D721Med (cell line): ENCODE results near the gene GRWD1.

ENCODE experiments used
- DNase-seq: peaks from one replicate; pipeline ENCODE4 v3.0.0; 2011; ENCODE audit warnings: low spot score; ENCODE audit not compliant: insufficient read length
- FAIRE-seq: peaks from 2 replicates; lab custom pipeline; 2011; peaks lifted over from hg19 to GRCh38; lab: Jason Lieb, UNC
- TF ChIP-seq, protein P1 (sequence below): IDR thresholded peaks from 2 replicates; pipeline ENCODE4 v1.5.1; 2012; ENCODE audit warnings: mild to moderate bottlenecking, control low read depth; ENCODE audit not compliant: insufficient read depth; ENCODE audit errors: missing control alignments

The GRWD1 gene

DNA sequence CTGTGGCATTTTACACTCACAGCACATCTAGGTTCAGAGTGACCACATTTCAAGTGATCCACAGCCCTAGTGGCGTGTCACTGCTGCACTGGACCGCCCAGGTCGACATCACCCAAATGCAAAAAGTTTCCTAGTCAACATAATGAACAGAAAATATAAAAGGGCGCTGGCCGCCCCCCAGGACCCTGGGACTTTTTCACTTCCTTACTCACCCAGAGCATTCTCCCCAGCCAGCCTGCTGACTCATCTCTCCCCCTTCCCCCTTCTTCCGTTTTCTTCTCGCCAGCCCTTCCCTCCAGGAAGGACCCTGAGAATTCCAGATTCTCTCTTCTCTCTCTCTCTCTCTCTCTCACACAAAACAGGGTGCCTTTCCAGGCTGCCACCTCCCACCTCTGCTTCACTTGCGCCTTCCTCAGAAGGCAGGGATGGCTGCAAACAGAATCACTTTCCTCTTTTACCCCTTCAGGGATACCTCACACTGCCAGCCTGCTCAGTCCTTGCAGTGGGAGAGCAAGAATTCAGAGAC is 21.0 kb upstream of the GRWD1 start:
- no peak for FAIRE-seq
- TF ChIP-seq, protein P1, sequence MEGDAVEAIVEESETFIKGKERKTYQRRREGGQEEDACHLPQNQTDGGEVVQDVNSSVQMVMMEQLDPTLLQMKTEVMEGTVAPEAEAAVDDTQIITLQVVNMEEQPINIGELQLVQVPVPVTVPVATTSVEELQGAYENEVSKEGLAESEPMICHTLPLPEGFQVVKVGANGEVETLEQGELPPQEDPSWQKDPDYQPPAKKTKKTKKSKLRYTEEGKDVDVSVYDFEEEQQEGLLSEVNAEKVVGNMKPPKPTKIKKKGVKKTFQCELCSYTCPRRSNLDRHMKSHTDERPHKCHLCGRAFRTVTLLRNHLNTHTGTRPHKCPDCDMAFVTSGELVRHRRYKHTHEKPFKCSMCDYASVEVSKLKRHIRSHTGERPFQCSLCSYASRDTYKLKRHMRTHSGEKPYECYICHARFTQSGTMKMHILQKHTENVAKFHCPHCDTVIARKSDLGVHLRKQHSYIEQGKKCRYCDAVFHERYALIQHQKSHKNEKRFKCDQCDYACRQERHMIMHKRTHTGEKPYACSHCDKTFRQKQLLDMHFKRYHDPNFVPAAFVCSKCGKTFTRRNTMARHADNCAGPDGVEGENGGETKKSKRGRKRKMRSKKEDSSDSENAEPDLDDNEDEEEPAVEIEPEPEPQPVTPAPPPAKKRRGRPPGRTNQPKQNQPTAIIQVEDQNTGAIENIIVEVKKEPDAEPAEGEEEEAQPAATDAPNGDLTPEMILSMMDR: no peak
- DNase-seq: no peak

GRCh38 chr19:48428670-48429069 is 17.1 kb upstream of the GRWD1 start:
- DNase-seq (no peak), FAIRE-seq (no peak)
- TF ChIP-seq, protein P1: no peak

- FAIRE-seq: no peak
- TF ChIP-seq, protein P1: no peak
- DNase-seq: no peak
Measured at GRCh38 chr19:48433337-48433736, 12.4 kb upstream of the GRWD1 start.

DNA sequence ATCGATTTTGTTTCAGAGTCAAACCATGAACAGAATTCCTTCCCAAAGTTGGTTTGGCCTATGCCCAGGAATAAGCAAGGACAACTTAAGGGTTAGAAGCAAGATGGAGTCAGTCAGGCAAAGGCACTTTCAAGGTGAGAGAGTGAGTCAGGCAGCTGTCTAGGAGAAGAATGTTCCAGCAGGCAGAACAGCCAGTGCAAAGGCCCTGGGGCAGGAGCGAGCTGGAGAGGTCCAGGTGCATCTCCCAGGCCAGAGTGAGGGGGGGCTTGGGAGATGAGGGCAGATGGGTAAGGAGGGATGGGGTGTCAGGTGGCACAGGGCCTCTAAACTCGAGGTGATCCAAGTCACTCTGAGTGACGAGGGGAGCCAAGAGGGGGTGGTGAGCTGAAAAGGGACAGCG is 9.2 kb upstream of the GRWD1 start:
- TF ChIP-seq, protein P1: no peak
- FAIRE-seq (no peak), DNase-seq (no peak)

GRCh38 chr19:48441360-48442050 is 4.3 kb upstream of the GRWD1 start:
- TF ChIP-seq, protein P1: no peak
- FAIRE-seq (no peak), DNase-seq (no peak)

- DNase-seq: no peak
- no peak for FAIRE-seq
- TF ChIP-seq, protein P1: no peak
Measured at GRCh38 chr19:48442116-48443035, 3.4 kb upstream of the GRWD1 start.
